ENCODE measurements around the gene F11R. TPM values are rescaled to one million over a fixed set of nuclear protein-coding genes. Genes with fewer than 3 reads are reported as not detected.

F11R gene
- 19.3 TPM for total RNA-seq

DNA sequence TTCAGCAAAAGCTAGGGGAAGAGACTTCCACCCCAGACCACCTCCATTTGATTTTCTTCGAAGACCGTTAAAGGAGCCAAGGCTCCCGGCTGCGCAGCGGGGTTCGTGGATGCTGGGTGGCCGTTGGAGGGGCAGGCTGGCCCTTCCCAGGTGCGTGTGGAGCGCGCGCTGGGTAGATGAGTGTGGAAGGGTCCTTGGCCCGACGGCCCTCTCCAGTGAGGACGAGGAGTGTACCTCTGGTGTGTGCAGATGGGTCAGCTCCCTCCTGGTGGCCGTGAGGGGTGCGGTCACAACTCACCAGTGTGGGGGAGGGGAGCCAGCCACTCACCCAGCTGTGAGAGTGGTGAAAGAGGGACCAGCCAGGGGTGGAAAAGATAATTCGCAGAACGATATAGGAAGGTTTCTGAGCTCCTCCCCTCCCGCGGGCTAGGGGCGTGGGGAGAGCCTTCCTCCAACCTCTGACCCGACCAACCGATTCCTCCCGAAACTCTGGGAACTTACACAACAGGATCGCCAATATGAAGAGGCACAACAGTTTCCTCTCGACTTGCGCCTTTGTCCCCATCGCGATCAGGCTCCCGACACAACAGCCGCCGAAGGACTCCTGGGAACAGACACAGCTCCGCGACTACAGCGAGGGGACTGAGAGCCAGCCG is at the start of gene F11R:
Gene F11R, minus strand, starts transcription at position 644 of the 656 bp plus-strand sequence. Its CDS starts 79 bp downstream, at position 565.

DNA sequence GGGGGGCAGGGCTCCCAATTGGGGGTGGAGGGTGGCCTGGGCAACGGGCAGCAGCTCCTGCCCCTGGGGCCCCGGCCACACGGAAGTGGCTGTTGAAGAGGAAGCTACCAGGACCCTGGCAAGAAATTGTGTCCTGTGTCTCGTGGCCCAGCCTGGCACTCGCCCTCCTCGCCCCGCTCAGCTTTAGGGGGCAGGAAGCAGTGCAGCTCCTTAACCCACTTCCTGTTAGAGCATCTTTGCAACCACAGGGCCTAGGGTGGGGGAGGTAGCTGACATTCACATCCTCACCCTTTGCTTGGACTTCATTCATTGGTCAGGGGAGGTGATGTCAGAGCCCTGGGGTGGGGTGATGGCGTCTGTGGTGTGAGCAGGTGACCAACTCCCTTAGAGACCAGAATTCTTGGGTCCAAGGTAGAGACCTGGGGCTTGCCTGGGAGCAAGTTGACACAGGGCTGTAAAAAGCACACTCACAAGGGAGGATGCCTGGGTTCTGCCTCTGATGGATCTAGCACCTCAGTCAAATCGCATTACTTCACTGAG is 48.8 kb upstream of the F11R start, which contains the start of gene ARHGAP30:
Gene ARHGAP30, minus strand, starts transcription at position 161 of the 540 bp plus-strand sequence. CDS start 267 bp downstream, outside the sequence.

DNA sequence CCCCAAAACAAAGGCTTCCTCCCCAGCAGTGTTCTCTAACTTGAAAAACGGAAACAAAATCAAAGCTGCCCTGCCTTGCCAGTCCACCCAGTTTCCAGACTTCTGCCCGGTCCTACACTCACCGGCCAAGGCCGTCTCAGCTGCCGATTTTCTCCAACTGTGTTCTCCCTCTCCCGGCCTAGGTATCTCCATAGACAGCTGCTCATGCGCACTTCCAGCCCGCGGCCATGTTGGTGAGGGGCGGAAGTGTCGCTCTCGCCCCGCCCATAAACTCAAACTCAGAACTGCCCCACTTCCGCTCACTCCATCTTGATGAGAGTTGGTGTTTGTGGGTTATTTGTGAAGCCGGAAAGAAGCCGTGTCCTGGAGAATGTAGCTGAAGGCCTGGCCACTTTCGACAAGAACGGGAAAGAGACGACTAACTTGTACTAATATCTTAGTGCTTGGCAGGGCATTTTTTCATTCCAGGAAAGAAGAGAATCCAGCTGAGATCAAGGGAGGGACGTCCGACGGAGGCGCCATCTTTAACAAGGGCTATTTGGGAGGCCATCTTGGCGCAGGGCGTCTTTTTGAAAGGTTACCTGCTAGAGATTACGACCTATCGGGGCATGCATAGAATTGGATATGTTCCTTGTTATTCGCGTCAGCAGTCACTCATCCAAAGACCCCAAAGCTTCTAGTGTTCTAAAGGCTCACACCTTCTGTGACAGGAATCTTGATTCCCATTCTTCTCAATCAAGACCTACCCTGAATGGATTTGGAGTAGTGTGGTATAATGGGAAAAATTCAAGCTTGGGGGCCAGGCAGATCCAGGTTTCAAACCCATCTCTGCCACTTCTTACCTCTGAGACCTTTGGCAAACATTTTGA is 25.0 kb upstream of the F11R start, which contains the start of gene USF1:
Gene USF1, minus strand, starts transcription at position 242 of the 869 bp plus-strand sequence. CDS start 2,702 bp downstream, outside the sequence.

DNA sequence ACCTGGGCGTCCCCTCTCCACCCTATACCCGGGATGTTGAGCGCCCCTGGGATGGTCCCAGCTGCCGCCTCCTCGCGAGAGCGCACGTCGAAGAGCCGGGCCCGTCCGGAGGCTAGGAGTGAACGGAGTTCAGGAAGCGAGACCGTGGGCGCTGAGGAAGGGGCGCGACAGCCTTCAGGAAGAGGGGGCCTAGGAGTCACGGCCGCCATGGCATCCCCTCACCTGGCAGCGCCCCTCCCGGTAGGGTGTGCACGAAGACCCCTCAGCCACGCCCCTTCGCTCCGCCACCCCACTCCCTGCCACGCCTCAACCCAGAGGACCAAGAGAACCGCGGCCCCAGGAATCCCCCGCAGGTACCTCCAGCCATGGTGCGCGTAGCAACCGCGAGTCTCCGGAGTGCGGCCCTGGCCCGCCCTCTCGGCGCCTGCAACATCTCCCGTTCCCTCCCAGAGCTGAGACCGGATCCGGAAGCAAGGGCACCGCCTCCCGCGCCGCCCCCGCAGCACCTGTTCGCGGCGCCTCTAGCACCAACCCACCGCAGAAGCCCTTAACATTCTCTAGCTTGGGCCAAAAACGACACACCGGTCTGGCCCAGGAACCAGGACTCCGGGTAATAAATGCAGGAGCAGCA is 17.7 kb upstream of the F11R start, which contains the start of gene TSTD1:
Gene TSTD1, minus strand, starts transcription at position 442 of the 631 bp plus-strand sequence. Its CDS starts 75 bp downstream, at position 367.

DNA sequence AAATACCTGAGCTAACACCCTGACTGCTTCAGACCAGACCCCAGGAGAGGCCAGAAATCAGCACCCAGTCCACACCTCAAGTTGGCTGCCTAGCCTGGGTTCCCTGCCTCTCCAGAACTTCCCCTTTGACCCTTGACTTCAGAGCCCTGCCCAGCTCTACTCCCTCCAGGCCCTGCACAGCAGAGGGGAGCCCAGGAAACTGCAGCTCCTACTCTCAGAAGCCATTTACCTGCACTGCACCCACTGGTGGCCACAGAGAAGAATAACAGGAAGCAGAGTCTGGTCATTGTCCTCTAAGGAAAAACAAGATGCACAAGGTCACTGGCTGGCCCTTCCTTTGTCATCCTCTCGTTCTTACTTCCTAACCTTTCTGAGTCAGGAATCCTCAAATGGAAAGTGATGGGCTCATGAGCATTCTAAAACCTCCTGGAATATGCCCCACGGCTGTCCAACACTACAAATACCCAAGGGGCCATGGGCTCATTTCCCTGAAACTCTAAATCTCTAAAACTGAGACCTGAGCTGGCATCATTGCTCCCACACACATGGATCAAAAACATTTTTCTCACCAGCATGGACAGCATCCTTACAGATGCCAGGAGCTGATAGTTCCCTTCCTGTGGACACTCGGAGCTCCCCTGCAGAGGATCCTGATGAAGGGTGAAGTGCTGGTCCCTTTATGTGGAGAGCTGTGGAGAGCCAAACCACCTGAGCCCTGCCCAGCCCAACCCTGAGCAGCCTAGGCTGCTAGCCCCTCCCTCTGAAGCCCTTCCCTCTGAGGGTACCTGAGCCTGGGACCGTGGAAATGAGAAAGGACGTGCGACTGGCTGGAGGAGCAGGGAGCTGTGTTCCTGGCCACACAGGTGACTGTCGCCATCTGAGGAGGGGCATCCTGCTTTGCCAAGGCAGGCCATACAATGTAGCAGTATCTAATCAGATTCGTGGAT is 66.5 kb downstream of the F11R start, which contains the start of gene ITLN2:
Gene ITLN2, minus strand, starts transcription at position 652 of the 947 bp plus-strand sequence. Its CDS starts 68 bp downstream, at position 584.

Other genes starting within 250 kb of the F11R start
- gene LY9, start 225.0 kb downstream of the F11R start, total RNA-seq = 0.71 TPM
- gene CD244, start 158.3 kb downstream of the F11R start, total RNA-seq = 0.16 TPM
- not detected for gene ITLN1, start 136.0 kb downstream of the F11R start, total RNA-seq
- gene ITLN2, start 66.3 kb downstream of the F11R start, total RNA-seq = not detected
- gene TSTD1, start 17.8 kb upstream of the F11R start, total RNA-seq = 29.7 TPM
- gene USF1, start 24.8 kb upstream of the F11R start, total RNA-seq = 69.9 TPM
- 2.1 TPM for gene ARHGAP30, start 48.7 kb upstream of the F11R start, total RNA-seq
- 3.6 TPM for gene NECTIN4, start 68.4 kb upstream of the F11R start, total RNA-seq
- gene KLHDC9, start 77.2 kb upstream of the F11R start, total RNA-seq = 4.6 TPM
- 28.0 TPM for gene PFDN2, start 96.9 kb upstream of the F11R start, total RNA-seq
- 24.8 TPM for gene NIT1, start 97.0 kb upstream of the F11R start, total RNA-seq
- 40.2 TPM for gene DEDD, start 111.5 kb upstream of the F11R start, total RNA-seq
- gene UFC1, start 132.8 kb upstream of the F11R start, total RNA-seq = 107 TPM
- 28.2 TPM for gene USP21, start 138.3 kb upstream of the F11R start, total RNA-seq
- gene PPOX, start 145.3 kb upstream of the F11R start, total RNA-seq = 24.5 TPM
- 25.2 TPM for gene B4GALT3, start 156.4 kb upstream of the F11R start, total RNA-seq
- gene ADAMTS4, start 177.9 kb upstream of the F11R start, total RNA-seq = 5.4 TPM
- 103 TPM for gene NDUFS2, start 181.2 kb upstream of the F11R start, total RNA-seq
- gene FCER1G, start 194.1 kb upstream of the F11R start, total RNA-seq = 6.3 TPM
- gene APOA2, start 202.5 kb upstream of the F11R start, total RNA-seq = not detected
- gene TOMM40L, start 204.9 kb upstream of the F11R start, total RNA-seq = 13.5 TPM
- gene NR1I3, start 217.1 kb upstream of the F11R start, total RNA-seq = not detected
- 31.3 TPM for gene PCP4L1, start 237.6 kb upstream of the F11R start, total RNA-seq

Measured in camera-type eye (tissue), 1 donor.